Nucleus accumbens (tissue), 56 donors: ENCODE results near the gene CTRB2.
"Not testable (repeated sequence)": the region's sequence is repeated elsewhere in the genome, so short reads cannot be mapped to it uniquely, and the experiment has no call there.

Experiments used
- DNase-seq, 56 donors: peaks; one replicate each; lab custom pipeline; 2025; lab: John Stamatoyannopoulos, UW

Gene CTRB2

DNA sequence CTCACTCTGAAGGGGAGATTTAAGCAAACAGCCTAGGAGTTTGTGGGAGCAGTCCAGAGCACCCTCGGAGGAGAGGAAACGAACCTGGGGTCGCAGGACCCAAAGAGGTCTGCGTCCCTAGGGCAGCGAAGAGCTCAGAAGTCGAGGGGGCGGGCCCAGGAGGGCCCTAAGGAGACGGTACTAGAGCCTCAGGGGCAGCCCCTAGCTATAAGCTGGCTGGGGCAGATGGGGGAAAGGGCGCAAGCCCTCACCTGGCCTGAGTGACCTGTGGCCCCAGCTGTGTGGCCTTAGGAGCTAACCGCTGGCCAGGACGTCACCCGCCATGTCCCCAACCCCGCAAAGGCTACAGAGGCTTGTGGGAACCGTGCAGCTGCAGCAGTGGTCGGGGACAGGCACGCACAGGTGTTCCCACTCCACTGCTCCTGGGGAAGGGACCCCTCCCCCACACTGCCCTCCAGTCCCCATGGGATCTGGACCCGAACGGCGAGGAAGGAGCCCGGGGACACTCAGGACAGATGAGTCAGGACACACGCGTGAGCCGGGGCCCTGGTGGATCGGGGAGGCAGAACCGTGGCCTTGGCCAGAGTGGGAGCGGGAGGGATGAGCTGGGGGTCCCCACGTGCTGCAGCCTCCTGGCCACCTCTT lies 2.0 kb upstream of the CTRB2 start:
- no peak for DNase-seq

DNA sequence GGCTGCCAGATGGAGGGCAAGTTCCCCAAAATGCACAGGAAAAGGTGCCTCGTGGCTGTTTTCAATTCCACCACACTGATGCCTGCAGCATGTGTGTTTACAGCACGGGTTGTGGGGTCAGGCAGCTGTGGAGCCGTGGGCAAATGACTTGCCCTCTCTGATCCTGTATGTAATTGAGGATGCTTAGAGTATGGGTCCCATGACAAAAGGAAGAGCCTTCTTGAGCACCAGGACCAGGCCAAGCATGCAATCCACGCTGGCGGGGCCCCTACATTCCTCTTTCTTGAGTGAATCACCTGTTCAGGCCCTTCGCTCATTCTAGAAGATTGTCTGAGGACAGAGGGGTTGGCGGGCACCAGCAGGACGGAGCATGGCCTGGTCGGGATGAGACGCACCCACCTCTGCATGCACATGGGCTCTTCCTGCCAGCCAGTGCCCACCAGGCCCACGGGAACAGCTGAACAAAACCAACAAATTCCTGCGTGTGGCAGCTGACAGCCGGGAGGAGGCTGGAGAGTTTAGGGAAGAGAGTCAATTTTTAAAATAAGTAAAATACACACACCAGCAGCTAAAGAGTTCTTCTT lies 1.4 kb upstream of the CTRB2 start:
- no peak for DNase-seq

DNA sequence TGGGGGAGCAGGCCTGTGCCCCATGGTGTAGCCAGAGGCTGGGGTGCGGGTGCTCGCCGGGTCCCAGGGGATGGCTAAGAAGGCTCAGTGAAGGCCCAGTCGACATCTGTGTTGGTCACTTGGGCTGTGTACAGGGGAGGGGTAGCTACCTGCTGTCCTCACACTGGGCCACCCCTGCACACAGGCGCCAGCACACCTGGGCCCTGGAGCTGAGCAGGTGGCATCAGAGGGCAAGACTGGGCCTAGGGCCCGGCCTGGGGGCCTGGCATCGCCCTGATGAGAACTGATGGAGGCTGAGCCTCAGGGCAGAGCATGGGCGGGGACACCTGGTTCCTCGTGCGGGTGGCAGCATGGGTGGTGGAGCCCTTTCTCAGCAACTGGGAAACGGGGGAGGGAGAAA lies 870 bp upstream of the CTRB2 start:
- DNase-seq: no peak

DNA sequence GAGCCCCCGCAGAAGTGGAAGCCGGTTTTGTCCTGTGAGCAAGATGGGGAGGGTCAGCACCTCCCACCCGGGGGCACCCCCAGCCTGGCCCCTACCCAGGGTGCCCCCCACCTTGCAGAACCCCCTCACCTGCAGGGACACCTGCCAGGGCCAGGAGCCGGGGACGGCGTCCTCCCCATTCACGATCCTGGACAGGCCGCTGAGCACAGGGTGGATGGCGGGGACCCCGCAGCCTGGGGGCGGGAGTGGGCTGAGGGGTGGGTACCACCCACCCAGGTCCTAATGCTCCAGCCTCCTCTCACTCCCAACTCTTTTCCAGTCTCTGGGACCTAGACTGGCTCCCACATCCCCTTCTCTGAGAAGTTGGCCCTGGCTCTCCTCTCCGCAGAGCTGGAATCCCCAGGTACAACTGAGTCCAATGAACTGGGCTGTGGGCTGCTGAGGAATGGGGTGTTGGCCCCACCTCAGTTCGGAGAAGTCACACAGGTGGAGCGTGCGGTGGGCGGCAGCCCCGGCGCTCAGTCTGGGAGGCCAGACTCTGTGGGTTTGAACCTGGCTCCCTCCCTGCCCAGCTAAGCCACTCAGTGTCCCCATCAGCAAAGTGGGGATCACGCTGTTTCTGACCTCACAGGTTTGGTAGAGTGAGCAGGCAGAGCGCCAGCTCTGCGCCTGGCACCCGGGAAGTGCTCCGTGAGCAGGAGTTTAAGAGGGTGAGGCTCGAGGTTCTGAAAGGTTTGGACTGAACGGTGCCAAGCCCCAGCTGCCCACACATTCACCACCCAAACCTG lies 806 bp downstream of the CTRB2 start:
- not testable (repeated sequence) for DNase-seq

DNA sequence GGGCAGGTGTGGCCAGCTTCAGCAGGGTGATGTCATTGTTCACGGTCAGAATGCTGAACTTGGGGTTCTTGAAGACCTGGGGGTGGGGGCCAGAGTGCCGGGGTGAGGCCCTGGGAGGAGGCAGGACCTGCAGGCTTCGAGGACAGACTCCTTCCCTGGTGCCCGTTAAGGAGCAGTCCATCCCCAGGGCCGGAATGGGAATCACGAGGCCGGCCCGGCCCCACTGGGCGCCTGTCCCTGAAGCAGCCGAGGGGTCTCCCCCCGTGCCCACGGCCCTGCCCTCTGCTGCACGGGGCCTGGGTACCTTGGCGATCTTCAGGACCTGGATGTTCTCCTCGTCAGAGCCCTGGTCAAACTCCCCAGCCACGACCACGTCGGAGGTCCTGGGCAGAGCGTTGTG lies 1.5 kb downstream of the CTRB2 start:
- not testable (repeated sequence) for DNase-seq

DNA sequence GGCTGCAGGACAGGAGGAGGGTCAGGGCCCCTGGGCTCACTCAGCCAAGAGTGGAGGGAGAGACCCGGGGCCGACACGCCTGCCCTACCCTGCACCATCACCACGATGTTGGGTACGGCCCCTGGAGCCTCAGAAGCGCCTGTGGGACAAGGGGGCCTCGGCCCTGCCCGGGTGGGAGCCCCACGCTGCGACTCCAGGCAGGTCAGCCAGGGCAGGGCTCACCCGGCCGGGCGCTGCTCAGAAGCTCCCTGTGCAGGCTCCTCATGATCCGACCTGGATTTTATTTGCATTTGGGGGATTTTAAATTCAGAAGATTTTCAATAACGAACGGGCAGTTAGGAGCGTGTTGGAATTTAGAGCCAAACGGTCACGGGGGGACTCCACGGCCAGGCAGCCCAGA lies 2.1 kb downstream of the CTRB2 start:
- not testable (repeated sequence) for DNase-seq

DNA sequence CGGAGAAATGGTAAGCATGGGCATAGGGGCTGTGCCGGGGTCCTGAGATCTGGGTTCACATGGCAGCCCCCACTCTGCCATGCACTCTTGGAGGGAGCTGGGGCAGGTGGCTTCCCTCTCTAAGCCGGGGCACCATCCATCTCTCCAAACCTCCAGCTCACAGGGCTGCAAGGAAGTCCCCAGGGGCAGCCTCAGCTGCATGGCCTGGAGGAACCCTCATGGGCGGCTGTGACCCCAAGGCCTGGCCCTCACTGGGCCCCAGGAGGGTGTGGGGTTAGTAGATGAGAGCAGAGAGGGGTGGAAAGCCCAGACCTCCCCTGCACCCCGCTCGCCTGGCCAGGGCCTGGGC lies 2.6 kb downstream of the CTRB2 start:
- DNase-seq: no peak

DNA sequence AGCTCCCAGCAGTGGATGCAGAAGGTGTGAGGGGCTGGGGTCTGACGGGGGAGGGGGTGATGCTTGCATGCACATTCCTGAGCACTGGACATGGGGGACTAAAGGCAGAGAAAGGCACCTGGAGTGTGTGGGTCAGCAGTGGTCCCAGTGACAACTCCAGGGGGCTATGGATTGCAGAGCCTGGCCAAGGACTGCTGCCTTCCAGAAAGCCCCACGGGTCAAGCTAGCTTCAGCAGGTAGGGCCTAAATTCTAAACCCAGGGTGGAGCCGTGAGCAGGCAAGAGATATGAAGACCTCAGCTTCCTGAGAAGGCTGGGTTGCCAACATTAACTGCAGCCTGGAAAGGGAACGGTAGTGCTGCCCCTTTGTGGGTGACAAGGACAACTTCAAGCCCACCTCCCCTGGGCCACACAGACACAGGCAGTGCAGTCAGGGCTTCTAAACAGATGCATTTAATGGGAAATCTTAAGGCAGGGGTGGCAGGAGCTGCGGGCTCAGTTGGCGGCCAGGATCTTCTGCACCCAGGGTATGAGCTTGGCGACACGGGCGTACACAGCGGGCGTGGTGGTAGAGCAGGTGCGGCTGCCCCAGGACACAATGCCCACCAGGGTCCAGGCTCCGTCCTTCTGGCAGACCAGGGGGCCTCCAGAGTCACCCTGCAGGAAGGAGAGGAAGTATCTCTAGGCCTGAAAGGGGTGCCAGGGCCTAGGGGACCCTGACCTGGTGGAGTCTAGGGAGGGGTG lies 3.1 kb downstream of the CTRB2 start:
- DNase-seq: no peak

DNA sequence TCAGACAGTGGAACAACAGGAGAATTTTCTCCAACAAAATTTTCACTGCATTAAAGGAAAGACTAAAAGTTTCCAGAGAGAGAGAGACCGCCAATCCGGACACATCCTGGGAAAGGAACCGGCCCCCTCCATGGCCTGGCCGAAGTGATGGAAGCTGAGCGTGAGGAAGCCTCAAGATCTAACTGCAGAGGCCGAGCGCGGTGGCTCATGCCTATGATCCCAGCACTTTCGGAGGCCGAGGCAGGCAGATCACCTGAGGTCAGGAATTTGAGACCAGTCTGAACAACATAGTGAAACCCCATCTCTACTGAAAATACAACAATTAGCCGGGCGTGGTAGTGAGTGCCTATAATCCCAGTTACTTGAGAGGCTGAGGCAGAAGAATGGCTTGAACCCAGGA lies 3.9 kb downstream of the CTRB2 start:
- no peak for DNase-seq

DNA sequence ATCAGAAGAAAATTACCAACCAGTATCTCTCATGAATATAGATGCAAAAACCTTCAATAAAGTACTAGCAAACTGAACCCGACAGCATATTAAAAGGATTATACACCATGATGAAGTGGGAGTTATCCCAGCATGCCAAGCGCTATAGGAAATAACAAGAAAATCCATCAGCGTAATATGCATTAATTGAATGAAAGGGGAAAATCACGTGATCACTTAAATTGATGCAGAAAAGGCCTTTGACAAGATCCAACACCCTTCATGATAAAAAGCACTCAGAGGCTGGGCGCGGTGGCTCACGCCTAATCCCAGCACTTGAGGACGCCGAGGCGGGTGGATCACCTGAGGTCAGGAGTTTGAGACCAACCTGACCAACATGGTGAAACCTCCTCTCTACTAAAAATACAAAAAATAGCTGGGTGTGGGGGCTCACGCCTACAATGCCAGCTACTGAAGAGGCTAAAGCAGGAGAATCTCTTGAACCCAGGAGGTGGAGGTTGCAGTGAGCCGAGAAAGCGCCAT lies 4.8 kb downstream of the CTRB2 start:
- DNase-seq: no peak

DNA sequence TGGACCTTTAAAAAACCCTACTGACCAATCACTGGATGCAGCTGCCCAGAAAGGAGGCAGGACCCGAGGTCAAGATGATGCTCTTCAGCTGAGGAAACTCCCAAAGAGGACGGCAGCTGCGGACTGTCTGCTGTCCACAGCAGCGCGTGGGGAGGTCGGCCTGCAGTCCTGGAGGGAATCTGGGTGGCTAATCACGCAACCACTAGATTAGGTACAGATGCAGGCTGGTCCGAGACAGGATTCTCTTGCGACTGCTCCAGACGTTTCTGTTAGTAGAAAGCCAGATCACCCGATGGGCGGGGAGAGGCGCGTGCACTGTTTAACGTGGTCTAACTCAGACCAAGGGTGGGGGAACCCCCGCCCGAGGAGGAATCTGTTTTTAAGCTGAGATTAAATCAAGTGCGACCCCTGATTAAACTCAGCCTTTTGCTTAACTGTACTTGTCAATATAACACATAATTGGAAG lies 8.8 kb downstream of the CTRB2 start:
- DNase-seq: no peak

DNA sequence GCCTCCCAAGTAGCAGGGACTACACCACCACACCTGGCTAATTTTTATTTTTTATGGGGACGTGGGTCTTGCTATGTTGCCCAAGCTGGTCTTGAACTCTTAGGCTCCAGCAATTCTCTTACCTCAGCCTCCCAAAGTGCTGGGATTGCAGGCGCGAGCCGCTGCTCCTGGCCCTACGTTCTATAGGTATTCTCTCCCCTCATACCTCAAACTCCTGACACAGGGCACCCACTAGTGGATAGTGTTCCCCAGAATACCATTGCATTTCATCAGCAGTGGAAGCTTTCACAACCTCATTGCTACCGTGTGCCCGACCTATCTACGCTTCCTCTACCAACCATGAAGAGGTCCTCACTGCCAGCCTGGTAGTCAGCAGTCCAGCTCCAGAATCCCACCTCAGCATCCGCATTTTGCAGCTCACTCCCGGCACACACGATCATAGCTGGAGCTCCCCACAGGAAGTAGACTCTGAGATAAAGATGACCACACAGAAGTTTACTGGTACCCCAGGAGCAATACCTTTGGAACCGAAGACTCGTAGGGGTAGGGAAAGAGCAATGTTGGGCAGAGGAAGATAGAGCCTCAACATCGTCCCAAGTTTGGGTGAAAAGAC lies 9.3 kb downstream of the CTRB2 start:
- DNase-seq: no peak

DNA sequence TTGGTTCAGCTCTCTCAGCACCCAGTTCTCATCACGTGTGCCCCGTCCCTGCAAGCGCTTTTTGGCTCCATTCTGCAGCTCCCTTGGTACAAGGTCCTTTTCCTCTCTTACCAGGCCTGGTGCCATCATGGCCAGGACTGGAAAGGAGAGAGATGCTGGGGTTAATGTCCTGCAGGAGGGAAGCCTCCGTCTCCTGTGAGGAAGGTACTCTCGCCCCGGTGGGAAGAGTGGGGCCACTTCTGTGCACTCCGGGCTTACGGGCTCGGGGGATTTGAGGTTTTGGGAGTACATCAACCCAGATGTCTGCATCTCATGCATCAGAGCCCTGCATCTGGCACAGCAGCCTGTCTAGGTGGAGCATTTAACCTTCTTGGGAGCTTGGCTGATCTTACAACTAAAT lies 10.1 kb downstream of the CTRB2 start:
- no peak for DNase-seq

DNA sequence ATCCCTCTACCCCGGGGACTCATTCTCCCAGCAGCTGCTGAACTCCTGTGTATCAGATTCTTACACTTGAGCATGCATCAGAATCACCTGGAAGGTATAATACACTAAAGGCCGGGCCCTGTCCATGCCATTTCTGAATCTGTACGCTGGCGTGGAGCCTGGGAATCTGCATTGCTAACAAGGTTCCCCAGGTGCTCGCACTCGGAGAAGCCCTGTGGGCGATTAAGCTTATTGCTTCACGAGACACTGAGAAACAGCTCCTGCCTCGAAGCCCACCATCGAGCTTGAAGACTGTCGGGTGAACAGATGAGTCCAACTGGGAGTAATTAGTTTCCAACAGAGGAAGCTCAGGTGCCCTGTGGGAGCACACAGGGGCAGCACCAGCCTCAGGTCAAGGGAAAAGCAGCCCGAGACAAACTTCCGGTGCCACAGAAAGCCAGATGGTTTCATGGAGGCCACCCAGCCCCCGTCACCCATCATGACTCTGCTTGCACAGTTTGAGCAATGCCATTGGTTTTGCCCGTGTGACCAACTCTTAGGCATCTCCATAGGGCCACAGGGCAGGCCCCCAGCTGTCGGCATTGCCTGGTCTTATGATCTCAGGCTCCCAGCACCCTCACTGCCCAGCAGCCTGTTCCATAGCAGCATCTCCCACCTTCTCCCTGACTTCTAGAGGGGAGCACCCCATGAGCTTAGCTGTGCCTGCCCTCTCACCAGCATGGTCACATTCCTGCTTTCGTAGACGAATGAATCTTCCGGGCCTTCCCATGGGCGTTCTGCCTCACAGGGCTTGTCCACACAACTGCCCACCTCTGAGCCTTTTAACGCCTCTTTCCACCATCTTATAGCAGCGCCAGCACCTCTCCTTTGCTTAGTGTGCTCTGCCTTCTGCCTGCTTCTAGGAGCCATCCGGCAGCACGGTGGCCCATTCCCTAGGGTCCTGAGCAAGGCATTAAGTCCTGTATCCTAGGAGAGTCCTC lies 10.9 kb downstream of the CTRB2 start:
- no peak for DNase-seq

DNA sequence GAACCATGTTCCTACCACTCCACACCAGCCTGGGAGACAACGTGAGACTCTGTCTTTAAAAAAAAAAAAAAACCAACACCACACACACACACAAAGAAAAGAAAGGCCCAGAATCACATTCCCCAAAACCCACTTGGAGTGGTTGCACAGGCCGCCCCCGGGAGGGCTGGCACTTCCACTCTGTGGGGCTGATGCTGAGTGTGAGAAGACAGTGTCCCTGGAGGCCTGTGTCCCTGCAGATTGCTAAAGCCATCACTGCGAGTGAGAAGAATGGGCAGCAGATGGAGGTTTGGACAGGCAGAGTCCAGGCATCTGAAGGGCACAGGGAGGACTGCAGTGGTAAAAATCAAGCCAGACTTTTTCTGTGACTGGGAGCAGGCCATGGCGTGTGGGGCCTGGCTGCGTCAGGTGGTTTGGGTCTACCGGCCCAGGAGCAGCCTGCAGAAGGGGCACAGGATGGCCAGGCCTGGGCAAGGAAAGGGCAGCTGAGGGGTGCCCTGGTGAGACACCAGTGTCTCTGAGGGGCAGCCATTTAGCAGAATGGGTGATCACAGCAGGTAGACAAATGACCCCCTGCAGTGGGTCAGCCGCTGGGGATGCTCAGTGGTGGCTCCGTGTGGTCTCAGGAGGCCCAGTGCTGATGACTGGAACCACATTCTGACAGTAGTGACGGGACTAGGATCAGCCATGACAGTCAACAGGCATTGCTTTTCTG lies 13.1 kb downstream of the CTRB2 start:
- DNase-seq: no peak

DNA sequence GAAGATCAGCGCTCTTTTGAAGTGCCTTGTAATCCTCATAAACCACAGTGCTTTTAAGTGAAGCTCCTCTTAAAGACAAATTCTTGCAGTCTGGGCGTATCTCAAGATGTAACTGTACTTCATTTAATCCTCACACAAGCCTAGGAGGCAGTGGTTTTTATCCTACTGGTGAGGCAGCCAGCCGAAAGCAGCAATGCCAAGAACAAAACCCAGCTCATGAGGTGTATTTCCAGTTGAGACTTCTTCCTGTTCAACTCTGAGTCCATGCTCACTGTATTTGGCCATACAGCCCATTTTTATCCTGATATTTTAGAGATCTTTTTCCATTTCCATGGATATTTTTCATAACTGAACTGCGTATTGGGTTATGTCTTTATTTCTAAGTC lies 13.7 kb downstream of the CTRB2 start:
- DNase-seq: no peak

DNA sequence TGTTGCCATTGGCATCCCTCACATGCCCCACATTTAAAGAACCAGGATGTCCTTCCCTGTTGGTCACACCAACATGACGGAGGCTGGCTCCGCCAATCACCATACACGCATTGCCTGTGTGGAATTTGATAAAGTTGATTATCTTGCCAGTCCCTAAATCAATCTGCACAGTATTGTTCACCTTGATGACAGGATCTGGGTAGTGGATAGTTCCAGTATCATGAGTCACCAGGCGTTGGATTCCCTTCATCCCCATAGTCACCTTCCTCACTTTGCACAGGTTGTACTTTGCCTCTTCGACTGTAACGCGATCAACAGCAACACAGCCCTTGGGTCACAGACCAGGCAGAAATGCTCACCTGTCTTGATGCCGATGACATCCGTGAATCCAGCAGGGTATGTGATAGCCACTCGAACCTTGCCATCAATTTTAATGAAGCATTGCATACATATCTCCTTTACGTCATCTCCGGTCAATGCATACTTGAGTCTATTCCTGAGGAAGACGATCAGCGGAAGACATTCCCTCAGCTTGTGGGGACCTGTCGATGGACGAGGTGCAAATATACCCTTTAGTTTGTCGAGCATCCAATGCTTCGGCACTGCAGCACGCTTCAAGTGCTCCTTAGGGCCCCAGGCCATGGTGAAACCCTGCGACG lies 14.2 kb downstream of the CTRB2 start:
- no peak for DNase-seq

DNA sequence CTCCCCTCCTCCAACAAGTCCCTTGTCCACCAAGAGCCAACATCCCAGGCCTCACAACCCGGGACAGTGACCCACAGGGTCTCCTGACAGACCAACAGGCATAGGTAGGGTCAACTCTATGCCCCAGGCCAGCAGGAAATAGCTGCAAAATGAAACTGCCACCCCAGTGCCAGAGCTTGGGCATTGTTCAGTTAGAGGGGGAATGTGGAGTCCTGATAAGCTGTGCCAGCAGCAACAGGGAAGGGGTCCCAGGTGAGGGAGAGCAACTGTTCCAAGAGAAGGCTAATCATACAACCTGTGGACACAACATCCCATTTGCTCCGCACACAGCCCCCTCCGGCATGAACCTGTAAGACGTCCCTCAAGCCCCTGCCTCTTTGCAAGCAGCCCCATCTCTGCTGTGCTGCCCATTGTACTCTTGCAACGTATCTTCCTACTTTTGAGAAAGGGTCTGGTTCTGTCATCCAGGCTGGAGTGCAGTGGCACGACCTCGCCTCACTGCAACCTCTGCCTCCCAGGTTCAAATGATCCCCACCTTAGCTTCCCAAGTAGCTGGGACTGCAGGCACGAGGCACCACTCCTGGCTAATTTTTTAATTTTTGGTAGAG lies 17.2 kb downstream of the CTRB2 start:
- no peak for DNase-seq
